GM23338 (cell line): Measurements from ENCODE around the gene DPYD. TPM values are rescaled to one million over a fixed set of nuclear protein-coding genes. Genes with fewer than 3 reads are reported as not detected.

Experiments used
- ATAC-seq: fragments of 200-7000 bp; cut with Tn5 transposase; 3 replicates; pipeline ENCODE4 v1.9.1; 2020
- DNase-seq: peaks from one replicate; pipeline ENCODE4 v3.0.0-alpha.2; 2015; ENCODE audit warnings: low spot score
- H2AFZ ChIP-seq: fragments of 200-600 bp; sonication (generic); 2 replicates; pipeline ENCODE4 v1.8.0; 2016; ENCODE audit warnings: antibody characterized with exemption, mild to moderate bottlenecking, moderate library complexity
- H3F3A ChIP-seq: fragments of 200-600 bp; sonication (generic); replicated peaks from 2 replicates; pipeline ENCODE4 v1.8.0; 2017; ENCODE audit warnings: antibody characterized with exemption, mixed run types, low read depth
- H3K27ac ChIP-seq: fragments of 200-600 bp; sonication (generic); 2 replicates; pipeline ENCODE4 v1.6.1; 2016; ENCODE audit warnings: low read depth
- H3K27me3 ChIP-seq: fragments of 200-600 bp; sonication (generic); 2 replicates; pipeline ENCODE4 v1.8.0; 2016; ENCODE audit warnings: mild to moderate bottlenecking, mixed run types, moderate library complexity; ENCODE audit not compliant: insufficient read depth
- H3K36me3 ChIP-seq: fragments of 200-600 bp; sonication (generic); 2 replicates; pipeline ENCODE4 v1.8.0; 2016; ENCODE audit warnings: mild to moderate bottlenecking; ENCODE audit not compliant: insufficient read depth
- H3K4me1 ChIP-seq: fragments of 200-600 bp; sonication (generic); 2 replicates; pipeline ENCODE4 v1.8.0; 2016; ENCODE audit warnings: mild to moderate bottlenecking, moderate library complexity; ENCODE audit not compliant: insufficient read depth
- H3K4me2 ChIP-seq: fragments of 200-600 bp; sonication (generic); 2 replicates; pipeline ENCODE4 v1.7.1; 2017; ENCODE audit warnings: mixed run types
- H3K4me3 ChIP-seq: fragments of 200-600 bp; sonication (generic); 2 replicates; pipeline ENCODE4 v1.6.1; 2016; ENCODE audit warnings: mixed run types
- H3K79me2 ChIP-seq: fragments of 200-600 bp; sonication (generic); replicated peaks from 2 replicates; pipeline ENCODE4 v1.8.0; 2017; ENCODE audit warnings: mild to moderate bottlenecking; ENCODE audit not compliant: insufficient read depth
- H3K9me2 ChIP-seq: fragments of 200-600 bp; sonication (generic); 2 replicates; pipeline ENCODE4 v1.8.0; 2017; ENCODE audit not compliant: insufficient read depth
- H4K20me1 ChIP-seq: fragments of 200-600 bp; sonication (generic); replicated peaks from 2 replicates; pipeline ENCODE4 v1.8.0; 2017; ENCODE audit warnings: mild to moderate bottlenecking; ENCODE audit not compliant: insufficient read depth
- H3K27ac Mint-ChIP-seq: 2 replicates; pipeline ENCODE4 v1.8.0; 2020; ENCODE audit warnings: inconsistent platforms, mild to moderate bottlenecking, moderate library complexity, mixed read lengths
- H3K27me3 Mint-ChIP-seq: 3 replicates; pipeline ENCODE4 v1.8.0; 2022; ENCODE audit warnings: low read depth, mild to moderate bottlenecking, moderate library complexity, mixed read lengths, inconsistent platforms; ENCODE audit not compliant: insufficient read depth, poor library complexity
- H3K36me3 Mint-ChIP-seq: 3 replicates; pipeline ENCODE4 v1.8.0; 2021; ENCODE audit warnings: low read depth, mild to moderate bottlenecking, inconsistent platforms, moderate library complexity, mixed read lengths
- H3K4me1 Mint-ChIP-seq: 3 replicates; pipeline ENCODE4 v1.8.0; 2020; ENCODE audit warnings: mild to moderate bottlenecking, inconsistent platforms, mixed read lengths
- H3K4me3 Mint-ChIP-seq: 3 replicates; pipeline ENCODE4 v1.8.0; 2021; ENCODE audit warnings: moderate library complexity, mild to moderate bottlenecking, inconsistent platforms, mixed read lengths
- H3K9me3 Mint-ChIP-seq: 3 replicates; pipeline ENCODE4 v1.8.0; 2020; ENCODE audit warnings: moderate library complexity, mild to moderate bottlenecking, inconsistent platforms, mixed read lengths
- CTCF ChIP-seq, 2 experiments: fragments of 200-600 bp in 1 of 2; sonication (generic) in 1 of 2; conservative IDR thresholded peaks; 2 replicates each; pipeline versions ENCODE4 v1.5.1 to v1.6.1; 2016 to 2017; ENCODE audit warnings: antibody characterized with exemption in 2 of 2, low read depth in 2 of 2, mild to moderate bottlenecking in 2 of 2, moderate library complexity in 1 of 2
- ETS1 ChIP-seq: IDR thresholded peaks from 2 replicates; pipeline ENCODE4 v1.6.1; 2016; ENCODE audit warnings: antibody characterized with exemption
- EZH2phosphoT487 ChIP-seq: fragments of 200-600 bp; sonication (generic); IDR thresholded peaks from one replicate; pipeline ENCODE4 v1.8.1; 2018; ENCODE audit warnings: antibody characterized with exemption; ENCODE audit not compliant: unreplicated experiment
- JUNB ChIP-seq: IDR thresholded peaks from one replicate; pipeline ENCODE4 v1.6.1; 2016; ENCODE audit warnings: antibody characterized with exemption; ENCODE audit not compliant: unreplicated experiment
- NANOG ChIP-seq: IDR thresholded peaks from 2 replicates; pipeline ENCODE4 v1.6.1; 2016; ENCODE audit warnings: antibody characterized with exemption, borderline replicate concordance
- POLR2AphosphoS5 ChIP-seq: IDR thresholded peaks from 2 replicates; pipeline ENCODE4 v1.6.1; 2016; ENCODE audit warnings: antibody characterized with exemption, low read depth
- STAT1 ChIP-seq: IDR thresholded peaks from one replicate; pipeline ENCODE4 v1.6.1; 2016; ENCODE audit warnings: antibody characterized with exemption; ENCODE audit not compliant: unreplicated experiment
- ZNF114 ChIP-seq: fragments of 250-450 bp; sonication (Bioruptor Pico); IDR thresholded peaks from 2 replicates; pipeline ENCODE4 v1.5.0; 2020; ENCODE audit warnings: mild to moderate bottlenecking, moderate library complexity
- ZNF331 ChIP-seq: fragments of 250-450 bp; sonication (Bioruptor Pico); IDR thresholded peaks from 2 replicates; pipeline ENCODE4 v1.5.0; 2020; ENCODE audit warnings: low read depth, mild to moderate bottlenecking, moderate library complexity
- ZNF462 ChIP-seq: fragments of 250-450 bp; sonication (Bioruptor Pico); IDR thresholded peaks from 2 replicates; pipeline ENCODE4 v1.5.0; 2020; ENCODE audit warnings: mild to moderate bottlenecking, moderate library complexity
- polyA plus RNA-seq: library from polyadenylated mRNA; unstranded; fragments of >200 nt; fragmentation: Nextera tagmentation; extraction: Ambion mirVana; gene quantifications from 2 replicates; pipeline ENCODE4 v1.2.1, GENCODE V29; 2016
- total RNA-seq: library from RNA; depleted of rRNA; stranded (reverse); fragments of >200 nt; shearing (Covaris generic); gene quantifications from 2 replicates; pipeline ENCODE4 v1.2.3, GENCODE V29; 2014

DPYD gene
- total and polyA plus RNA-seq, 2 experiments from 2014 or later, result 0.50 to 1.6 TPM

GRCh38 chr1:97867127-97867526 lies 53.7 kb downstream of the DPYD start (continued):
- no peak for TF ChIP-seq ETS1
- no peak for TF ChIP-seq STAT1
- TF ChIP-seq ZNF331, result no peak

GRCh38 chr1:97864615-97865014 lies 56.2 kb downstream of the DPYD start:
- TF ChIP-seq POLR2AphosphoS5 (no peak), ZNF462 (CRISPR knock-in tag) (no peak), ZNF114 (no peak), JUNB (no peak), NANOG (no peak), EZH2phosphoT487 (no peak), CTCF (conservative IDR thresholded peaks at IDR 0.05; ENCODE audit: low read depth in 2 of 2) (no peak)
- DNase-seq, result no peak
- Histone ChIP-seq H3K4me3 (no peak overlapping the region), H3K4me1 (no peaks in the 10 kb centered on the region), H3K4me2 (no peak overlapping the region), H2AFZ (no peak overlapping the region), H3K27ac (no peak overlapping the region), H3K9me2 (no peaks in the 10 kb centered on the region), H3K79me2 (no peaks in the 10 kb centered on the region), H3F3A (no peaks in the 10 kb centered on the region), H4K20me1 (no peaks in the 10 kb centered on the region), H3K36me3 (no peaks in the 10 kb centered on the region), H3K27me3 (no peaks in the 10 kb centered on the region)
- no peak for ATAC-seq
- no peak overlapping the region for H3K27ac Mint-ChIP-seq
- no peaks in the 10 kb centered on the region for H3K36me3 Mint-ChIP-seq
- no peaks in the 10 kb centered on the region for H3K4me1 Mint-ChIP-seq
- H3K4me3 Mint-ChIP-seq, result no peak overlapping the region
- H3K27me3 Mint-ChIP-seq, result peaks cover 2% of the 10 kb centered on the region
- no peaks in the 10 kb centered on the region for H3K9me3 Mint-ChIP-seq
